ENCODE results near the gene AP3D1. TPM values are rescaled to one million over a fixed set of nuclear protein-coding genes. Genes with fewer than 3 reads are reported as not detected.

AP3D1 gene
- polyA plus RNA-seq, 1 donor, result 103 TPM

Other genes starting within 250 kb of the AP3D1 start
- 5.1 TPM for gene ADAT3, start 246.2 kb downstream of the AP3D1 start, polyA plus RNA-seq
- gene SCAMP4, start 246.2 kb downstream of the AP3D1 start, polyA plus RNA-seq, result 36.6 TPM
- 56.9 TPM for gene CSNK1G2, start 210.4 kb downstream of the AP3D1 start, polyA plus RNA-seq
- 96.7 TPM for gene BTBD2, start 135.9 kb downstream of the AP3D1 start, polyA plus RNA-seq
- gene MKNK2, start 100.3 kb downstream of the AP3D1 start, polyA plus RNA-seq, result 86.8 TPM
- 20.8 TPM for gene MOB3A, start 55.2 kb downstream of the AP3D1 start, polyA plus RNA-seq
- 4.4 TPM for gene IZUMO4, start 54.7 kb downstream of the AP3D1 start, polyA plus RNA-seq
- gene DOT1L, start 12.4 kb upstream of the AP3D1 start, polyA plus RNA-seq, result 20.3 TPM
- 115 TPM for gene PLEKHJ1, start 84.8 kb upstream of the AP3D1 start, polyA plus RNA-seq
- 75.2 TPM for gene SF3A2, start 85.3 kb upstream of the AP3D1 start, polyA plus RNA-seq
- 4.6 TPM for gene AMH, start 97.8 kb upstream of the AP3D1 start, polyA plus RNA-seq
- gene JSRP1, start 104.9 kb upstream of the AP3D1 start, polyA plus RNA-seq, result 2.2 TPM
- gene PEAK3, start 130.6 kb upstream of the AP3D1 start, polyA plus RNA-seq, result 0.15 TPM
- gene LINGO3, start 156.6 kb upstream of the AP3D1 start, polyA plus RNA-seq, result 0.66 TPM
- 152 TPM for gene LSM7, start 177.0 kb upstream of the AP3D1 start, polyA plus RNA-seq
- 112 TPM for gene SPPL2B, start 177.1 kb upstream of the AP3D1 start, polyA plus RNA-seq
- gene TMPRSS9, start 208.7 kb upstream of the AP3D1 start, polyA plus RNA-seq, result 1.9 TPM